HCT116 (cell line): Measurements from ENCODE around the gene TRPM3. TPM values are rescaled to one million over a fixed set of nuclear protein-coding genes. Genes with fewer than 3 reads are reported as not detected.

Source experiments
- ATAC-seq: fragments of 200-7000 bp; cut with Tn5 transposase; 2 replicates; pipeline ENCODE4 v1.9.1; 2020; ENCODE audit warnings: mild to moderate bottlenecking, moderate library complexity
- BruUV-seq: library from RNA; stranded (reverse); fragments of 400-500 nt; replicated peaks from 2 replicates; lab custom pipeline; 2021; lab: Mats Ljungman, UMichigan
- CTCF ChIA-PET: fragments of 300-600 bp; sonication (Branson Sonifier 250); formaldehyde crosslinking; loops from one replicate; lab custom pipeline; 2021; ENCODE audit warnings: antibody characterized with exemption; lab: Charles Lee
- POLR2A ChIA-PET: fragments of 300-600, 350-600 bp; sonication (Branson Sonifier 250); formaldehyde crosslinking; loops from one replicate; lab custom pipeline; 2021; ENCODE audit warnings: antibody characterized with exemption; lab: Charles Lee
- RAD21 ChIA-PET, 2 experiments: fragments of 300-600 bp; sonication (Branson Sonifier 250); formaldehyde crosslinking; loops; one replicate each; lab custom pipeline; 2023; ENCODE audit warnings: low total read pairs in 2 of 2; ENCODE audit not compliant: uncharacterized antibody in 2 of 2, unreplicated experiment in 2 of 2, low non-redundant PET in 1 of 2; lab: Charles Lee
- DNase-seq: peaks from one replicate; pipeline ENCODE4 v3.0.0-alpha.2; 2010; ENCODE audit warnings: low read depth, low spot score
- H2AFZ ChIP-seq: fragments of 200-600 bp; shearing (Covaris generic), sonication (generic); 2 replicates; pipeline ENCODE4 v1.6.1; 2017; ENCODE audit warnings: low read depth, mixed run types, mixed read lengths, antibody characterized with exemption, low read length; ENCODE audit not compliant: poor library complexity, severe bottlenecking
- H3K27ac ChIP-seq: 2 replicates; pipeline ENCODE4 v1.5.1; 2012; ENCODE audit warnings: low read depth, low read length
- H3K27me3 ChIP-seq: fragments of 200-600 bp; sonication (generic); 2 replicates; pipeline ENCODE4 v1.6.1; 2016; ENCODE audit warnings: mixed run types, low read length, mixed read lengths; ENCODE audit not compliant: insufficient read depth
- H3K36me3 ChIP-seq, 2 experiments: fragments of 200-500 bp in 1 of 2; fragments of 200-600 bp in 1 of 2; sonication (Bioruptor generic) in 1 of 2; sonication (generic) in 1 of 2; 2 replicates each; pipeline versions ENCODE4 v1.5.1 to v1.6.1; 2014 to 2016; ENCODE audit warnings: low read length in 2 of 2, inconsistent platforms in 1 of 2, mixed read lengths in 1 of 2, mixed run types in 1 of 2; ENCODE audit not compliant: insufficient read depth in 2 of 2, control insufficient read depth in 1 of 2
- H3K4me1 ChIP-seq, 2 experiments: fragments of 200-600 bp in 1 of 2; sonication (generic) in 1 of 2; 2 replicates each; pipeline versions ENCODE4 v1.5.1 to v1.6.1; 2012 to 2017; ENCODE audit warnings: low read length in 2 of 2, inconsistent platforms in 1 of 2, mild to moderate bottlenecking in 1 of 2, mixed read lengths in 1 of 2, mixed run types in 1 of 2, moderate library complexity in 1 of 2; ENCODE audit not compliant: insufficient read depth in 2 of 2, control insufficient read depth in 1 of 2
- H3K4me2 ChIP-seq: fragments of 200-600 bp; sonication (generic); 2 replicates; pipeline ENCODE4 v1.6.1; 2017; ENCODE audit warnings: mixed run types, low read length, mixed read lengths
- H3K4me3 ChIP-seq, 2 experiments: fragments of 200-600 bp in 1 of 2; sonication (generic) in 1 of 2; replicated peaks in 1 of 2; 2 replicates each; pipeline ENCODE4 v1.5.1; 2011 to 2016; ENCODE audit warnings: low read length in 2 of 2, control low read depth in 1 of 2, low read depth in 1 of 2, mild to moderate bottlenecking in 1 of 2, mixed read lengths in 1 of 2, mixed run types in 1 of 2
- H3K79me2 ChIP-seq: fragments of 200-600 bp; sonication (generic); 2 replicates; pipeline ENCODE4 v1.6.1; 2017; ENCODE audit warnings: mild to moderate bottlenecking, mixed run types, low read length, moderate library complexity, mixed read lengths; ENCODE audit not compliant: insufficient read depth
- H3K9ac ChIP-seq: fragments of 200-600 bp; sonication (generic); 2 replicates; pipeline ENCODE4 v1.6.1; 2016; ENCODE audit warnings: low read length, mixed read lengths
- H3K9me2 ChIP-seq: fragments of 200-600 bp; sonication (generic), shearing (Covaris generic); 2 replicates; pipeline ENCODE4 v1.6.1; 2017; ENCODE audit warnings: mixed run types, mild to moderate bottlenecking, moderate library complexity; ENCODE audit not compliant: insufficient read depth
- H3K9me3 ChIP-seq, 2 experiments: fragments of 200-500 bp in 1 of 2; fragments of 200-600 bp in 1 of 2; sonication (Bioruptor generic) in 1 of 2; sonication (generic) in 1 of 2; 2 replicates each; pipeline ENCODE4 v1.6.1; 2014 to 2017; ENCODE audit warnings: low read length in 2 of 2, mixed read lengths in 2 of 2, inconsistent platforms in 1 of 2, low read depth in 1 of 2, mild to moderate bottlenecking in 1 of 2, mixed run types in 1 of 2, moderate library complexity in 1 of 2; ENCODE audit not compliant: control insufficient read depth in 1 of 2, insufficient read depth in 1 of 2
- H4K20me1 ChIP-seq: fragments of 200-600 bp; sonication (generic), shearing (Covaris generic); 2 replicates; pipeline ENCODE4 v1.6.1; 2017; ENCODE audit warnings: mixed run types, mild to moderate bottlenecking, moderate library complexity; ENCODE audit not compliant: insufficient read depth
- ATF3 ChIP-seq: IDR thresholded peaks from 2 replicates; pipeline ENCODE4 v1.6.1; 2012
- CEBPB ChIP-seq: IDR thresholded peaks from 2 replicates; pipeline ENCODE4 v1.6.1; 2012; ENCODE audit warnings: low read depth
- ELF1 ChIP-seq: IDR thresholded peaks from 2 replicates; pipeline ENCODE4 v1.6.1; 2012; ENCODE audit warnings: low read depth, borderline replicate concordance
- EZH2phosphoT487 ChIP-seq: fragments of 200-600 bp; IDR thresholded peaks from 2 replicates; pipeline ENCODE4 v1.6.1; 2018; ENCODE audit warnings: antibody characterized with exemption, borderline replicate concordance
- JUND ChIP-seq: IDR thresholded peaks from 2 replicates; pipeline ENCODE4 v1.6.1; 2012
- POLR2AphosphoS5 ChIP-seq: IDR thresholded peaks from 2 replicates; pipeline ENCODE4 v1.6.1; 2011; ENCODE audit warnings: mild to moderate bottlenecking, low read depth, low read length, moderate library complexity
- RAD21 ChIP-seq: IDR thresholded peaks from 2 replicates; pipeline ENCODE4 v1.6.1; 2012; ENCODE audit warnings: low read depth, mild to moderate bottlenecking
- REST ChIP-seq: IDR thresholded peaks from 2 replicates; pipeline ENCODE4 v1.6.1; 2012; ENCODE audit warnings: low read depth
- SIN3A ChIP-seq: IDR thresholded peaks from 2 replicates; pipeline ENCODE4 v1.6.1; 2012; ENCODE audit warnings: low read depth
- SP1 ChIP-seq: IDR thresholded peaks from 2 replicates; pipeline ENCODE4 v1.6.1; 2012; ENCODE audit warnings: low read depth
- SRF ChIP-seq: IDR thresholded peaks from 2 replicates; pipeline ENCODE4 v1.6.1; 2012; ENCODE audit warnings: low read depth
- YY1 ChIP-seq: IDR thresholded peaks from 2 replicates; pipeline ENCODE4 v1.6.1; 2011; ENCODE audit warnings: low read length, low read depth, moderate library complexity, mild to moderate bottlenecking; ENCODE audit not compliant: insufficient replicate concordance; ENCODE audit errors: extremely low read depth
- intact Hi-C: fragments of 100-400 bp; cut with micrococcal nuclease; formaldehyde crosslinking; loops from 2 replicates; pipeline ENCODE4 v1.10.0; 2022
- total RNA-seq: library from RNA; stranded (reverse); gene quantifications from one replicate; pipeline ENCODE4 v1.2.1, GENCODE V29; 2021; ENCODE audit not compliant: unreplicated experiment

Gene TRPM3
- total RNA-seq, 1 experiment from 2014 or later, result not detected

DNA sequence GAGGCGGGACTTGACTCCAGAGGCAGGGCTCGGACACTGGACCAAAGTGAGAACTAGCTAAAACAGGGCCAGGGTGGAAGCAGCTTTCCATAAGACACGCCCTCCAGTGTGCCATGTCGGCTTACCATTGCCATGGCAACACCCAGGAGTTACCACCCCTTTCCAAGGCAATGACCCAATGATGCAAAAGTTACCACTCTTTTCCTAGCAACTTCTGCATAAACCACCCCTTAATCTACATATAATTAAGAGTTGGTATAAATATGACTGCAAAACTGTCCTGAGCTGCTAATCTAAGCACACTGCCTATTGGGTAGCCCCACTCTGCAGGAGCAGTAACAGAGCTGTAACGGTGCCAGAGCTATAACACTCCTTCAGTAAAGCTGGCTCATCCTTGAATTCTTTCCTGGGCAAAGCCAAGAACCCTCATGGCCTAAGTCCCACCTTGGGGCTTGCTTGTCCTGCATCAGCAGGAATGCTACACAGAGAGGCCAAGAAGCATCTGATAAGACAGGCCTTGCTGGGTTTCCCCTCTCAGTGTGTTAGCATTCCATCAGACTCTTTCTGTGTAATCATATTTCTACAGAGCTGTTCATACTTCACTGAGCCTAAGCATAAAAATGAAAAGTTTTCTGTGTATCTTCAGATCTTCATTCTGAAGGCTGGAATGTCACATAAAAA is 444.2 kb downstream of the TRPM3 start:
- intact Hi-C loops, result no loop called here
- no peak for ATAC-seq
- TF ChIP-seq SRF (no peak), RAD21 (no peak), REST (no peak), CEBPB (no peak), SP1 (no peak), POLR2AphosphoS5 (no peak), SIN3A (no peak), ELF1 (no peak), ATF3 (no peak), EZH2phosphoT487 (no peak), YY1 (no peak), JUND (no peak)
- RAD21 ChIA-PET, result no interaction called here
- Histone ChIP-seq H3K79me2 (no peaks in the 10 kb centered on the region), H3K9me2 (no peaks in the 10 kb centered on the region), H3K36me3 (no peaks in the 10 kb centered on the region), H3K9me3 (no peaks in the 10 kb centered on the region), H3K27me3 (peaks cover 38% of the 10 kb centered on the region), H4K20me1 (no peaks in the 10 kb centered on the region), H3K4me1 (no peaks in the 10 kb centered on the region), H3K4me3 (no peak overlapping the region), H2AFZ (no peak overlapping the region), H3K9ac (no peak overlapping the region), H3K27ac (no peak overlapping the region), H3K4me2 (no peak overlapping the region)
- no TSS peak for BruUV-seq
- POLR2A ChIA-PET, result no interaction called here
- no peak for DNase-seq
- CTCF ChIA-PET, result no interaction called here
